GM21526 (cell line): Measurements from ENCODE around the gene ABCC1.
"Not testable (repeated sequence)": the region's sequence is repeated elsewhere in the genome, so short reads cannot be mapped to it uniquely, and the experiment has no call there.

Experiments
- ATAC-seq: cut with Tn5 transposase; IDR thresholded peaks from one replicate; pipeline ENCODE4 v1.9.1; 2021; ENCODE audit warnings: moderate library complexity; ENCODE audit not compliant: unreplicated experiment, low FRiP score

The ABCC1 gene

GRCh38 chr16:16102738-16103137 lies 153.3 kb downstream of the ABCC1 start:
- no peak for ATAC-seq

GRCh38 chr16:16104132-16104803 lies 154.9 kb downstream of the ABCC1 start:
- ATAC-seq = not testable (repeated sequence)

- not testable (repeated sequence) for ATAC-seq
Measured at GRCh38 chr16:16104804-16105141, 155.4 kb downstream of the ABCC1 start.

- no peak for ATAC-seq
Measured at GRCh38 chr16:16105646-16106045, 156.2 kb downstream of the ABCC1 start.

- no peak for ATAC-seq
Measured at GRCh38 chr16:16106466-16106865, 157.1 kb downstream of the ABCC1 start.

GRCh38 chr16:16107839-16108238 lies 158.4 kb downstream of the ABCC1 start:
- ATAC-seq = no peak

GRCh38 chr16:16108759-16109158 lies 159.3 kb downstream of the ABCC1 start:
- no peak for ATAC-seq

- ATAC-seq = no peak
Measured at GRCh38 chr16:16109453-16110110, 160.2 kb downstream of the ABCC1 start.

- ATAC-seq = no peak
Measured at GRCh38 chr16:16110111-16110490, 160.7 kb downstream of the ABCC1 start.

- no peak for ATAC-seq
Measured at GRCh38 chr16:16111639-16112038, 162.2 kb downstream of the ABCC1 start.

GRCh38 chr16:16112450-16113053 lies 163.1 kb downstream of the ABCC1 start:
- ATAC-seq = no peak

GRCh38 chr16:16113076-16113475 lies 163.7 kb downstream of the ABCC1 start:
- ATAC-seq = no peak

- no peak for ATAC-seq
Measured at GRCh38 chr16:16116841-16117240, 167.4 kb downstream of the ABCC1 start.

GRCh38 chr16:16118337-16118736 lies 168.9 kb downstream of the ABCC1 start:
- ATAC-seq = no peak

- no peak for ATAC-seq
Measured at GRCh38 chr16:16120044-16120381, 170.6 kb downstream of the ABCC1 start.

GRCh38 chr16:16120382-16121184 lies 171.2 kb downstream of the ABCC1 start:
- ATAC-seq = no peak

- no peak for ATAC-seq
Measured at GRCh38 chr16:16121185-16121727, 171.8 kb downstream of the ABCC1 start.

GRCh38 chr16:16122264-16122663 lies 172.8 kb downstream of the ABCC1 start:
- ATAC-seq = no peak

GRCh38 chr16:16124438-16124837 lies 175.0 kb downstream of the ABCC1 start:
- ATAC-seq = no peak

- no peak for ATAC-seq
Measured at GRCh38 chr16:16124974-16125373, 175.6 kb downstream of the ABCC1 start.

GRCh38 chr16:16126896-16127295 lies 177.5 kb downstream of the ABCC1 start:
- ATAC-seq = no peak
